HG03575 (cell line): ENCODE measurements around the gene CERS2.

Experiments
- ATAC-seq: cut with Tn5 transposase; IDR thresholded peaks from one replicate; pipeline ENCODE4 v1.9.1; 2021; ENCODE audit not compliant: unreplicated experiment, insufficient number of reproducible peaks, low FRiP score; ENCODE audit errors: extremely low read depth

The CERS2 gene

GRCh38 chr1:150999051-150999674 is 24.5 kb upstream of the CERS2 start:
- no peak for ATAC-seq

GRCh38 chr1:150997949-150998348 is 23.3 kb upstream of the CERS2 start:
- no peak for ATAC-seq

- ATAC-seq = no peak
These were observed 22.7 kb upstream of the CERS2 start for GRCh38 chr1:150997126-150997872.

- no peak for ATAC-seq
These were observed 21.3 kb upstream of the CERS2 start for GRCh38 chr1:150995896-150996295.

GRCh38 chr1:150995460-150995859 is 20.8 kb upstream of the CERS2 start:
- ATAC-seq = no peak

- no peak for ATAC-seq
These were observed 19.6 kb upstream of the CERS2 start for GRCh38 chr1:150994248-150994647.

- no peak for ATAC-seq
These were observed 18.0 kb upstream of the CERS2 start for GRCh38 chr1:150992626-150993025.

GRCh38 chr1:150987924-150988323 is 13.3 kb upstream of the CERS2 start:
- no peak for ATAC-seq

- ATAC-seq = no peak
These were observed 10.7 kb upstream of the CERS2 start for GRCh38 chr1:150985179-150985825.

- no peak for ATAC-seq
These were observed 7.4 kb upstream of the CERS2 start, which contains the start of gene ANXA9 for GRCh38 chr1:150981805-150982712. Gene ANXA9 (plus strand): TSS chr1:150982292. CDS start chr1:150983106, 814 bp downstream.

GRCh38 chr1:150981177-150981804 is 6.7 kb upstream of the CERS2 start:
- no peak for ATAC-seq

GRCh38 chr1:150979092-150980056 is 4.7 kb upstream of the CERS2 start:
- no peak for ATAC-seq

- no peak for ATAC-seq
These were observed 2.5 kb upstream of the CERS2 start for GRCh38 chr1:150976879-150977694.

GRCh38 chr1:150976401-150976821 is 1.8 kb upstream of the CERS2 start:
- no peak for ATAC-seq

- no peak for ATAC-seq
These were observed 627 bp downstream of the CERS2 start for GRCh38 chr1:150973836-150974579.

GRCh38 chr1:150973258-150973835 is 1.3 kb downstream of the CERS2 start:
- no peak for ATAC-seq
